Erythroblast (primary cell): ENCODE measurements around the gene STIM2.

ENCODE experiments used
- DNase-seq, 2 experiments: peaks; one replicate each; lab custom pipeline; 2025; lab: John Stamatoyannopoulos, UW
- GATA1 ChIP-seq: IDR thresholded peaks from 2 replicates; pipeline ENCODE4 v1.6.1; 2011; ENCODE audit warnings: low read depth, mild to moderate bottlenecking, control low read depth, low read length, moderate library complexity
- POLR2A ChIP-seq: IDR thresholded peaks from 2 replicates; pipeline ENCODE4 v1.6.1; 2011; ENCODE audit warnings: mild to moderate bottlenecking, low read length

Gene STIM2

DNA sequence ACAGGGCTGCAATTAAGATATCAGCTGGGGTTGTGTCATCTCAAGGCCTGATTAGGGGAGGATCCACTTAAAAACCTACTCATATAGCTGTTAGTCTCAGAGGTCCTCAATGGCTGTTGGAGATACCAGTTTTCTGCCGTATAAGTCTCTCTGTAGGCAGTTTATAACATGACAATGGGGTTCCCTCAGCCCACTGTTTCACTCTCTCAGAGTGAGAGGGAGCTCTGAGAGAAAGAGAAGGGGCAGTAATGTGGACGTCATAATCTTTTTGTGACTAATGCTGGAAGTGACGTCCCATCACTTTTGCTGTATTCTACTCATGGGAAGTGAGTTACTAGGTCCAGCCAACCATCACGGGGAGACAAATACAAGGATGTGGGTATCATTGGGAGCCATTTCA lies 70.3 kb downstream of the STIM2 start:
- TF ChIP-seq GATA1 (no peak), POLR2A (no peak)
- DNase-seq, result no peak

DNA sequence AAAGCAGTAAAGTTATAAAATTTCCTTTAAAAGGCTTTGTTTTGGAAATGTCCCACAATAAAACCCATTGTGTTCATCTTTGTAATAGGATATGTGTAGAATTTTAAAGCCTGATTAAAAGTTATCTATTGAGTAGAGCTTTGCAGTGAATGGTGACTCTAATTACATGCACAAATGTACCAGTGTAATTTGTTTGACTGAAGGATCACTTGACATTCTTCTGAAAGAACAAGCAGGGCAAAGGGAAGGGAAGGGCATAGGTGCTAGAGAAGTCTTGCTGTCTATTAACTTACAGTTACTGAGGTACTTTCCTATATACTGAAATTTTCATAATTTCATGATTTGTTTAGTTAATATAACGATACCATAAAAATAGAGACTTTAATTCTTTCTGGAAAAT lies 70.8 kb downstream of the STIM2 start:
- no peak for DNase-seq
- TF ChIP-seq GATA1, result no peak
- TF ChIP-seq POLR2A, result no peak

DNA sequence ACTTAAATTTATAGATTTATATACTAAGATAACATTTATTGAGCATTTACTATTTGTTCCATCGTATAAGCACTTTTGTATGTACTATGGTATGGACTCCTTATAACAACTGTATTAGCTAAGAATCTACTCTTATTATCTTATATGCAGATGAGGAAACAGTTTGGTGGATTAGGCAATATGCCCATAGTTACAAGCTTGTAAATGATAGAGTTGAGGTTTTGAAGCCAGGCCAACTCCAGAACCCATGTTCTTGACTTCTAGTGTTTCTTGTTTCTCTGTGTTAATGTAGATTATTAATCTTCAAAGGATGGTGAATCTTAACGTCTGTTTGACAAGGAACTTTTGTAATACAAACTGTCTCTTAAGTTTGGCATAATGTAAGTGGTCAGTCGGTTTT lies 71.3 kb downstream of the STIM2 start:
- DNase-seq, result peak; percentile 4 to 10
- TF ChIP-seq POLR2A (no peak), GATA1 (no peak)

- TF ChIP-seq GATA1 (no peak), POLR2A (no peak)
- no peak for DNase-seq
Measured at GRCh38 chr4:26935397-26935796, 74.8 kb downstream of the STIM2 start.

DNA sequence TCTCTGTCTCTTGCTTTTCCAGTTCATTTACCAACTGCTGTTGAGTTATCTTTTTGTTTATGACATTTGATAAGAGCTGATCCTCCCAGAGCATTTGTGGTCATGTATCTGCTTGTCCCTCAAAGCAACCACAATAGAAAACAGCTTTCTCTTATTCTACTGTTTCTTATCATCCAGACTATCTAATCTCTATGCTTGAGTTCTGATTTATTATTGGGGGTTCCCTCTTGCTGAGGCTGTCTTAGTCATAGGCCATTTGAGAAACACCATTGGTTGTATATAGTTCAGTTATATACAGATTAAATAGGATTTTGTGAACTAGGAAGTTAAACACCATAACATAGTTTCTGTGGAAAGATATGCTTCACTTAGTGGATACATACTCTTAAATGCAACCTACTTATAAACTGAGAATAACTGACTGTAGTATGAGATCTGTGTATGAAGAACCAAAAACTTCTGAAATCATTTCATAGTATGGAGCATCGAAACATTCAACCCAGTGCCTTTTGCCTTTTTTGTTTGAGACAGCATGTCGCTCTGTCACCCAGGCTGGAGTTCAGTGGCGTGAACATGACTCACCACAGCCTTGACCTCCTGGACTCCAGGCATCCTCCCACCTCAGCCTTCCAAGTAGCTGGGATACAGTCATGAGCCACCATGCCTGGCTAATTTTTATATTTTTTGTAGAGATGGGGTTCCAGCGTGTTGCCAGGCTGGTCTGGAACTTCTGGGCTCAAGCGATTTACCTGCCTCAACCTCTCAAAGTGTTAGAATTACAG lies 75.8 kb downstream of the STIM2 start:
- no peak for TF ChIP-seq GATA1
- TF ChIP-seq POLR2A, result no peak
- DNase-seq, result peak; percentile 19 to 38

GRCh38 chr4:26937139-26937538 lies 76.5 kb downstream of the STIM2 start:
- DNase-seq, result peak; percentile 29 to 31
- TF ChIP-seq GATA1, result no peak
- TF ChIP-seq POLR2A, result no peak

GRCh38 chr4:26937567-26937966 lies 76.9 kb downstream of the STIM2 start:
- DNase-seq, result peak; percentile 63 to 90
- TF ChIP-seq POLR2A (no peak), GATA1 (peak; percentile 33)

DNA sequence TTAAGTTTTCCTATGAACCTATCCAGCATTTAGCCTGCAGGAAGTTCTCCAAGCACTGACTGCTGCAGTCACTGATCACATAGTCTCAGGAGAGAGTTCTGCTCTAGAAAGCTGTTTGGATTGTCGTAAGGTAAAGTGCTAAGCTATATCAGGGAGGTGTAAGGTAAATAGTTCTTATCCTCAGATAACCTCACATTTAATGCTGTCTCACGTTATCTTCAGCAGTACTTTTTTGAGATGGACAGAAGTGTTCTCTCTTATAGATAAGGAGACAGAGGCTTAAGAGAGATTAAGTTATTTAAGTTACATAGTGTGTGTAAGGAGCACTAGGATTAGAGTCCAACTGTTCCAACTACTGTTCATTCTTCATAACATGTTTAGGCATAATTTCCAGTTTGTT lies 77.9 kb downstream of the STIM2 start:
- peak; percentile 35 to 74 for DNase-seq
- TF ChIP-seq GATA1 (no peak), POLR2A (no peak)

DNA sequence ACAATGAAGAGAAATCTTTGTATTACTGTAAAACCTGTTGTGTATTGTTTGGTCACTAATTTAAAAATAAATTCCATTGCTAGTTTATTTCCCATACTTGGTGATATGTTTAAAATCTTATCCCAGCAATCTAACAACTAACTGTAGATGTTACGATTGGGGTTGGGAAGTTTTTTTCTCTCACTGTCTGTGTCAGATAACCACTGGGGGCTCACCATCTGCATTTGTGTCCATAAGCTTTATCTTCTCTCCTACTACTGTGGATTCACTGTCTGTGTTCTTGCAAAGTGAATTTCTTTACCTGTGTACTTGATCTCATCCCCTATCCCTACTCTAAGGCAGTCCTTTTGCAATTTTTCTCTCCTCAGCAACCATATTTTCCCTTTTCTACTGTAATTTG lies 81.3 kb downstream of the STIM2 start:
- TF ChIP-seq POLR2A (no peak), GATA1 (no peak)

DNA sequence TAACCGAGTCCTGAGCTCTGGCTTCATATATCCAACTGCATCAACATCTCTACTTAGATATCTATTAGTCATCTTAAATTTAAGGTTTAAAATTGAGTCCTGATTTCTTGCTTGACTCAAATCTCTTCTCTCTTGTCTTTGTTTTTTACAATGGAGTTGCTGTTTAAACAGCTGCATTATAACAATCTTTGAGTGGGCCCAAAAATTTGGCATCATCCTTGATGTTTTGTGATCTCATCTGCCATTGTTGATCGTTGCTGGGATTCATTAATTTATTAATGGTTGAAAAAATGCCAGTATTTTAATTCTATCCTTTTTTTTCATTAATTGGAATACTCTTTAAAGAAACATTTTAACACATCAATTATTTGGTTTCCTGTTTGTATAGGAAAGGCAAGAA lies 82.2 kb downstream of the STIM2 start:
- no peak for DNase-seq
- TF ChIP-seq POLR2A, result no peak
- no peak for TF ChIP-seq GATA1

More for the DNA sequence above, 81.3 kb downstream of the STIM2 start:
- peak; percentile 20 to 54 for DNase-seq

DNA sequence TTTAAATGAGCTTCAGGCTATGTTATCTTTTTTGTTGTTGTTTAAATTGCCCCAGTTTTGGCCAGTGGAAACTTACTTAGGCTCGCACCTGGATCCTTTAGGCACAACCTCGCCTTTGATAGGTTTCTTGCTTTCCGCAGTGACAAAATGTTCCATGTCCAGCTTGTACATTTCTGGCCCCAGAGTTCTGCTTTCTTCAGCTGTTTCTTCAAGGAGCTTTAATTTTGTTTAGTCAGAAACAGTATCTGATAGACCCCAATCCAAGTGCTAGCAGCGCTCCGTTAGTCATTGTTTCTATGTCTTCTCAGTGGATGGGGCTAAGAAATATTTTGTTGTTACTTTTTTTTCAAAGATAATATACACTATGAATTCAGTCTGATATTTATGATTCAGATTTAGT lies 82.8 kb downstream of the STIM2 start:
- no peak for TF ChIP-seq GATA1
- no peak for TF ChIP-seq POLR2A
- no peak for DNase-seq

DNA sequence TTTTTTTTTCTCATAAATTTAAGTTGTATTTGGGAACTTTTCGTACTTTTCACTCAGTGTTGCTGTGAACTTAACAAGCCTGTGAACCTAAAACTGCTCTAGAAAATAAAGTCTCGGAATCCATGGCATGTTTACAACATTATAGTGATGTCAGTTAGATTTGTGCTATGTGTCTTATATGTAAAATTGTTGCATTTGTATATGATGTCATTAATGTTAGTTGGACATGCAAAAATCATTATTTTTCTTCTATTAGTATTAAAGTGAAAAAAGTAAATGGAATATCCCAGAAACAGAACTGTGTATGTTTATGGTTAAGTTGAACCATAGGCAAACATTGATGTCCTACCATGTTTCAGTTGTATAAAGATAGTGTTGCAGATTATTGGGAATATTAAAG lies 85.2 kb downstream of the STIM2 start:
- TF ChIP-seq POLR2A (no peak), GATA1 (no peak)
- DNase-seq, result no peak

DNA sequence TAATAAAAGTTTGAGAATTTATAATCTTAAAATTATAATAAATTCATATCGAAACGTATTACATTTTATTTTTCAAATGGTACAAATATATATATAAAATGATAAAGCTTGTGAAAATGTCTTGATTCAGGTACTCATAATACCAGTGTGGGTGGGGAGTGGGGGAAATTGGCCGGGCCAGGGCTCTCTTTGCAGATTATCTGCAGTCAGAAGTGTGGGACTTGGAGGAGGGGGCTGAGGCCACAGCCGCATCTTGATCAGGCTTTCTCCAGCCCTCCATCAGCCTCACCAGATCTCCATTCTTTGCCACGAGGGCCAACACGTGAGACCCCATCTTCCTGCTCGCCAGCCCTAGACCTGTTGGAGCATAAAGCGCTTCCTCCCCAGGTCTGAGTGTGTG lies 86.7 kb downstream of the STIM2 start:
- DNase-seq, result no peak
- TF ChIP-seq GATA1 (no peak), POLR2A (no peak)

- DNase-seq, result no peak
Measured at GRCh38 chr4:26950446-26950845, 89.8 kb downstream of the STIM2 start.

GRCh38 chr4:26952891-26953290 lies 92.2 kb downstream of the STIM2 start:
- DNase-seq, result no peak
- TF ChIP-seq GATA1, result no peak

More at GRCh38 chr4:26950446-26950845, 89.8 kb downstream of the STIM2 start:
- TF ChIP-seq GATA1, result no peak
- TF ChIP-seq POLR2A, result no peak
